Mesothelial cell of epicardium (in vitro differentiated cells): ENCODE measurements around the gene GPD1L. TPM values are rescaled to one million over a fixed set of nuclear protein-coding genes. Genes with fewer than 3 reads are reported as not detected.

Experiments used
- DNase-seq, 2 experiments: peaks; one replicate each; pipeline ENCODE4 v3.0.0; 2021; ENCODE audit warnings: low spot score in 2 of 2; ENCODE audit not compliant: unreplicated experiment in 2 of 2
- H3K27ac Mint-ChIP-seq: 2 replicates; pipeline ENCODE4 v1.8.0; 2021; ENCODE audit warnings: mixed read lengths
- H3K27me3 Mint-ChIP-seq: 2 replicates; pipeline ENCODE4 v1.8.0; 2021; ENCODE audit warnings: low read depth, mixed read lengths
- H3K36me3 Mint-ChIP-seq: 2 replicates; pipeline ENCODE4 v1.8.0; 2021; ENCODE audit warnings: mixed read lengths
- H3K4me1 Mint-ChIP-seq: 2 replicates; pipeline ENCODE4 v1.8.0; 2021; ENCODE audit warnings: mixed read lengths
- H3K4me3 Mint-ChIP-seq: 2 replicates; pipeline ENCODE4 v1.8.0; 2021; ENCODE audit warnings: mild to moderate bottlenecking, moderate library complexity, mixed read lengths
- H3K9me3 Mint-ChIP-seq: 2 replicates; pipeline ENCODE4 v1.8.0; 2021; ENCODE audit warnings: mixed read lengths
- CTCF ChIP-seq: fragments of 200-600 bp; sonication (generic); IDR thresholded peaks from one replicate; pipeline ENCODE4 v1.5.0; 2021; ENCODE audit warnings: antibody characterized with exemption; ENCODE audit not compliant: unreplicated experiment
- total RNA-seq: library from RNA; stranded (reverse); gene quantifications from 3 replicates; pipeline ENCODE4 v1.2.1, GENCODE V29; 2021

Gene GPD1L
- total RNA-seq, 1 donor from 2014 or later = 8.5 TPM

GRCh38 chr3:32216172-32216783 is 109.9 kb downstream of the GPD1L start:
- no peak for TF ChIP-seq CTCF
- Mint-ChIP-seq H3K9me3 (peaks cover 14% of the 10 kb centered on the region), H3K27ac (no peak overlapping the region), H3K4me3 (no peak overlapping the region), H3K27me3 (no peaks in the 10 kb centered on the region), H3K4me1 (no peaks in the 10 kb centered on the region), H3K36me3 (no peaks in the 10 kb centered on the region)
- no peak for DNase-seq

- no peaks in the 10 kb centered on the region for H3K27me3 Mint-ChIP-seq
- no peak for TF ChIP-seq CTCF
- H3K9me3 Mint-ChIP-seq = peaks cover 14% of the 10 kb centered on the region
- no peak for DNase-seq
- H3K4me3 Mint-ChIP-seq = no peak overlapping the region
- no peaks in the 10 kb centered on the region for H3K4me1 Mint-ChIP-seq
- no peaks in the 10 kb centered on the region for H3K36me3 Mint-ChIP-seq
- H3K27ac Mint-ChIP-seq = no peak overlapping the region
Observed at GRCh38 chr3:32217339-32217738, 110.9 kb downstream of the GPD1L start.

Other genes starting within 250 kb of the GPD1L start
- 24.6 to 27.8 TPM (median 26.7 TPM) in 3 replicates for gene OSBPL10, start 125.4 kb upstream of the GPD1L start, total RNA-seq
- gene ZNF860, start 124.9 kb upstream of the GPD1L start, total RNA-seq = 0.63 to 1.3 TPM (median 1.2 TPM) in 3 replicates
- gene CMTM8, start 132.1 kb downstream of the GPD1L start, total RNA-seq = 5.1 to 5.9 TPM (median 5.7 TPM) in 3 replicates